Measurements from ENCODE around the gene MRPS5. TPM values are rescaled to one million over a fixed set of nuclear protein-coding genes. Genes with fewer than 3 reads are reported as not detected.

Gene MRPS5
- total RNA-seq, 1 experiment from 2014 or later, result 54.1 TPM

Other genes starting within 250 kb of the MRPS5 start
- gene MAL, start 96.1 kb downstream of the MRPS5 start, total RNA-seq (2014; rRNA removed; shearing (Covaris generic)), result not detected in 2 replicates
- gene ZNF514, start 38.0 kb upstream of the MRPS5 start, total RNA-seq (2014; rRNA removed; shearing (Covaris generic)), result 7.1 and 8.9 TPM in 2 replicates
- gene ZNF2, start 44.0 kb upstream of the MRPS5 start, total RNA-seq (2014; rRNA removed; shearing (Covaris generic)), result 6.4 and 7.0 TPM in 2 replicates
- gene ZNF892, start 85.7 kb upstream of the MRPS5 start, total RNA-seq (2014; rRNA removed; shearing (Covaris generic)), result 2.2 and 3.8 TPM in 2 replicates
- 1.8 and 2.4 TPM in 2 replicates for gene PROM2, start 152.6 kb upstream of the MRPS5 start, total RNA-seq (2014; rRNA removed; shearing (Covaris generic))
- gene KCNIP3, start 175.5 kb upstream of the MRPS5 start, total RNA-seq (2014; rRNA removed; shearing (Covaris generic)), result 4.1 and 10.8 TPM in 2 replicates

All from RPMI7951 (cell line).